Upper lobe of left lung (tissue), 4 donors: ENCODE results near the gene CELA1.

Source experiments
- POLR2A ChIP-seq, 4 donors: fragments of 450-650 bp; IDR thresholded peaks; one replicate each; pipeline ENCODE4 v1.5.1; 2016 to 2017; ENCODE audit warnings: antibody characterized with exemption in 4 of 4, mild to moderate bottlenecking in 2 of 4
- TF ChIP-seq, protein P1 (sequence below), 6 experiments: fragments of 450-650 bp in 4 of 6; fragments of 200-600 bp in 2 of 6; sonication (generic) in 2 of 6; IDR thresholded peaks; one replicate each; pipeline ENCODE4 v1.5.1; 2016 to 2019; ENCODE audit warnings: antibody characterized with exemption in 6 of 6

DNA sequence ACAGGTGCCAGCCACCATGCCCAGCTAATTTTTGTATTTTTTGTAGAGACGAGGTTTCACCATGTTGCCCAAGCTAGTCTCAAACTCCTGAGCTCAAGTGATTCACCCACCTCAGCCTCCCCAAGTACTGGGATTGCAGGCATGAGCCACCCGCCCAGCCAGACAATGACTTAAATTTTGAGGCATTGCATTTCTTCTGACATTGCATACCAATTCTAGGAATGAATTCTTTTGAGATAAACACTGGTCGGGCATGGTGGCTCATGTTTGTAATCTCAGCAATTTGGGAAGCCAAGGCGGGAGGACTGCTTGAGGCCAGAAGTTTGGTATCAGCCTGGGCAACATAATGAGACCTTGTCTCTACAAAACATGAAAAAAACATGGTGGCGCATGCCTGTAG lies 2.5 kb upstream of the CELA1 start:
- TF ChIP-seq POLR2A (IDR thresholded peaks at IDR 0.05) = no peak
- TF ChIP-seq, protein P1, sequence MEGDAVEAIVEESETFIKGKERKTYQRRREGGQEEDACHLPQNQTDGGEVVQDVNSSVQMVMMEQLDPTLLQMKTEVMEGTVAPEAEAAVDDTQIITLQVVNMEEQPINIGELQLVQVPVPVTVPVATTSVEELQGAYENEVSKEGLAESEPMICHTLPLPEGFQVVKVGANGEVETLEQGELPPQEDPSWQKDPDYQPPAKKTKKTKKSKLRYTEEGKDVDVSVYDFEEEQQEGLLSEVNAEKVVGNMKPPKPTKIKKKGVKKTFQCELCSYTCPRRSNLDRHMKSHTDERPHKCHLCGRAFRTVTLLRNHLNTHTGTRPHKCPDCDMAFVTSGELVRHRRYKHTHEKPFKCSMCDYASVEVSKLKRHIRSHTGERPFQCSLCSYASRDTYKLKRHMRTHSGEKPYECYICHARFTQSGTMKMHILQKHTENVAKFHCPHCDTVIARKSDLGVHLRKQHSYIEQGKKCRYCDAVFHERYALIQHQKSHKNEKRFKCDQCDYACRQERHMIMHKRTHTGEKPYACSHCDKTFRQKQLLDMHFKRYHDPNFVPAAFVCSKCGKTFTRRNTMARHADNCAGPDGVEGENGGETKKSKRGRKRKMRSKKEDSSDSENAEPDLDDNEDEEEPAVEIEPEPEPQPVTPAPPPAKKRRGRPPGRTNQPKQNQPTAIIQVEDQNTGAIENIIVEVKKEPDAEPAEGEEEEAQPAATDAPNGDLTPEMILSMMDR (IDR thresholded peaks at IDR 0.05) = no peak
